Right ventricle myocardium superior (tissue), 1 donor: ENCODE results near the gene C9. TPM values are rescaled to one million over a fixed set of nuclear protein-coding genes. Genes with fewer than 3 reads are reported as not detected.
"Not testable (repeated sequence)": the region's sequence is repeated elsewhere in the genome, so short reads cannot be mapped to it uniquely, and the experiment has no call there.

Experiments
- ATAC-seq: fragments of 200-7000 bp; cut with Tn5 transposase; one replicate; pipeline ENCODE4 v1.9.1; 2020; ENCODE audit warnings: mild to moderate bottlenecking; ENCODE audit not compliant: poor library complexity
- DNase-seq: peaks from one replicate; pipeline ENCODE4 v3.0.0-alpha.2; 2020
- intact Hi-C: fragments of 100-400 bp; cut with DNase I; formaldehyde crosslinking; loops from one replicate; pipeline ENCODE4 v1.11.2; 2022
- total RNA-seq: library from RNA; stranded (reverse); fragmentation: NEBNext Ultra II Directional; extraction: Animal tissue kit (Norgen Biotek cat#: 25700); gene quantifications from one replicate; pipeline ENCODE4 v1.2.1, GENCODE V29; 2021
- donor health status: DM: no; HTN: yes; CAD: no; lungs with severe emphysema.

The C9 gene
- total RNA-seq, 1 donor from 2014 or later, result not detected

GRCh38 chr5:39340506-39340905 lies 23.8 kb downstream of the C9 start:
- no peak for DNase-seq
- intact Hi-C loops, result no loop called here
- no peak for ATAC-seq

GRCh38 chr5:39337252-39337915 lies 26.9 kb downstream of the C9 start:
- ATAC-seq (no peak), DNase-seq (no peak)
- intact Hi-C loops, result no loop called here

- intact Hi-C loops, result not testable (repeated sequence)
Observed at GRCh38 chr5:39334296-39334695, 30.0 kb downstream of the C9 start.

GRCh38 chr5:39333104-39333503 lies 31.2 kb downstream of the C9 start:
- no peak for ATAC-seq
- no peak for DNase-seq
- intact Hi-C loops, result no loop called here

More at GRCh38 chr5:39334296-39334695, 30.0 kb downstream of the C9 start:
- ATAC-seq, DNase-seq: not testable (repeated sequence)

- intact Hi-C loops, result no loop called here
- DNase-seq, result no peak
- ATAC-seq, result no peak
Observed at GRCh38 chr5:39331861-39332381, 32.4 kb downstream of the C9 start.

GRCh38 chr5:39328731-39329130 lies 35.6 kb downstream of the C9 start:
- DNase-seq, result no peak
- ATAC-seq, result no peak
- intact Hi-C loops, result no loop called here

- DNase-seq (no peak), ATAC-seq (no peak)
- intact Hi-C loops, result no loop called here
Observed at GRCh38 chr5:39323542-39323941, 40.8 kb downstream of the C9 start.

GRCh38 chr5:39319395-39319794 lies 44.9 kb downstream of the C9 start:
- DNase-seq (peak; percentile 17), ATAC-seq (no peak)
- intact Hi-C loops, result no loop called here

GRCh38 chr5:39316464-39316863 lies 47.8 kb downstream of the C9 start:
- not testable (repeated sequence) for ATAC-seq

GRCh38 chr5:39315995-39316394 lies 48.3 kb downstream of the C9 start:
- intact Hi-C loops, result no loop called here
- ATAC-seq (no peak), DNase-seq (no peak)

More at GRCh38 chr5:39316464-39316863, 47.8 kb downstream of the C9 start:
- DNase-seq, intact Hi-C loops: not testable (repeated sequence)

- intact Hi-C loops, result no loop called here
Observed at GRCh38 chr5:39314591-39314990, 49.7 kb downstream of the C9 start.

GRCh38 chr5:39309534-39309933 lies 54.8 kb downstream of the C9 start:
- no peak for ATAC-seq
- intact Hi-C loops, result no loop called here
- no peak for DNase-seq

More at GRCh38 chr5:39314591-39314990, 49.7 kb downstream of the C9 start:
- ATAC-seq (no peak), DNase-seq (no peak)

GRCh38 chr5:39302472-39302871 lies 61.8 kb downstream of the C9 start:
- DNase-seq, result no peak
- intact Hi-C loops, result no loop called here

GRCh38 chr5:39301406-39301805 lies 62.9 kb downstream of the C9 start:
- DNase-seq (no peak), ATAC-seq (no peak)
- intact Hi-C loops, result no loop called here

More at GRCh38 chr5:39302472-39302871, 61.8 kb downstream of the C9 start:
- ATAC-seq, result no peak

- ATAC-seq, result no peak
- intact Hi-C loops, result no loop called here
- no peak for DNase-seq
Observed at GRCh38 chr5:39299962-39300361, 64.3 kb downstream of the C9 start.

GRCh38 chr5:39294736-39295135 lies 69.6 kb downstream of the C9 start:
- intact Hi-C loops, result no loop called here
- no peak for DNase-seq
- no peak for ATAC-seq

- no peak for ATAC-seq
- no peak for DNase-seq
- intact Hi-C loops, result no loop called here
Observed at GRCh38 chr5:39284552-39284951, 79.7 kb downstream of the C9 start.

- ATAC-seq (peak; percentile 85), DNase-seq (no peak)
- intact Hi-C loops, result no loop called here
Observed at GRCh38 chr5:39283231-39283818, 81.0 kb downstream of the C9 start.

GRCh38 chr5:39282561-39282960 lies 81.7 kb downstream of the C9 start:
- ATAC-seq (no peak), DNase-seq (no peak)
- intact Hi-C loops, result no loop called here

GRCh38 chr5:39275865-39276264 lies 88.4 kb downstream of the C9 start:
- ATAC-seq, intact Hi-C loops, DNase-seq: not testable (repeated sequence)
